Nephron (organoid): ENCODE data around the gene ITSN2.

ENCODE experiments used
- H3K27ac Mint-ChIP-seq, 3 experiments: 2 replicates each; pipeline ENCODE4 v1.8.0; 2020; ENCODE audit warnings: mixed read lengths in 3 of 3, mild to moderate bottlenecking in 2 of 3, moderate library complexity in 1 of 3
- H3K27me3 Mint-ChIP-seq: 2 replicates; pipeline ENCODE4 v1.8.0; 2021; ENCODE audit warnings: low read depth, mild to moderate bottlenecking, moderate library complexity, mixed read lengths
- H3K36me3 Mint-ChIP-seq: 2 replicates; pipeline ENCODE4 v1.8.0; 2020; ENCODE audit warnings: low read depth, mixed read lengths
- H3K4me1 Mint-ChIP-seq: 2 replicates; pipeline ENCODE4 v1.8.0; 2020; ENCODE audit warnings: mixed read lengths
- H3K4me3 Mint-ChIP-seq, 3 experiments: 2 replicates each; pipeline ENCODE4 v1.8.0; 2020; ENCODE audit warnings: mild to moderate bottlenecking in 3 of 3, mixed read lengths in 3 of 3, moderate library complexity in 2 of 3
- H3K9me3 Mint-ChIP-seq: 2 replicates; pipeline ENCODE4 v1.8.0; 2020; ENCODE audit warnings: mixed read lengths
- CTCF ChIP-seq, 3 experiments: fragments of 200-600 bp; sonication (generic); IDR thresholded peaks; one replicate each; pipeline ENCODE4 v1.5.0; 2021; ENCODE audit warnings: antibody characterized with exemption in 3 of 3; ENCODE audit not compliant: unreplicated experiment in 3 of 3

Gene ITSN2

GRCh38 chr2:24247592-24247991, 112.7 kb downstream of the ITSN2 start:
- Mint-ChIP-seq H3K4me3 (no peak overlapping the region), H3K27ac (no peak overlapping the region), H3K9me3 (no peaks in the 10 kb centered on the region), H3K27me3 (no peaks in the 10 kb centered on the region), H3K4me1 (no peaks in the 10 kb centered on the region), H3K36me3 (peaks cover 52% of the 10 kb centered on the region)
- TF ChIP-seq CTCF (IDR thresholded peaks at IDR 0.05; ENCODE audit: unreplicated experiment in 3 of 3) = no peak

- H3K4me1 Mint-ChIP-seq = no peaks in the 10 kb centered on the region
- no peak for TF ChIP-seq CTCF (IDR thresholded peaks at IDR 0.05; ENCODE audit: unreplicated experiment in 3 of 3)
- no peak overlapping the region for H3K4me3 Mint-ChIP-seq
- no peaks in the 10 kb centered on the region for H3K9me3 Mint-ChIP-seq
- no peak overlapping the region for H3K27ac Mint-ChIP-seq
- H3K36me3 Mint-ChIP-seq = peaks cover 49% of the 10 kb centered on the region
- H3K27me3 Mint-ChIP-seq = no peaks in the 10 kb centered on the region
These were observed 113.2 kb downstream of the ITSN2 start for GRCh38 chr2:24247164-24247563.

DNA sequence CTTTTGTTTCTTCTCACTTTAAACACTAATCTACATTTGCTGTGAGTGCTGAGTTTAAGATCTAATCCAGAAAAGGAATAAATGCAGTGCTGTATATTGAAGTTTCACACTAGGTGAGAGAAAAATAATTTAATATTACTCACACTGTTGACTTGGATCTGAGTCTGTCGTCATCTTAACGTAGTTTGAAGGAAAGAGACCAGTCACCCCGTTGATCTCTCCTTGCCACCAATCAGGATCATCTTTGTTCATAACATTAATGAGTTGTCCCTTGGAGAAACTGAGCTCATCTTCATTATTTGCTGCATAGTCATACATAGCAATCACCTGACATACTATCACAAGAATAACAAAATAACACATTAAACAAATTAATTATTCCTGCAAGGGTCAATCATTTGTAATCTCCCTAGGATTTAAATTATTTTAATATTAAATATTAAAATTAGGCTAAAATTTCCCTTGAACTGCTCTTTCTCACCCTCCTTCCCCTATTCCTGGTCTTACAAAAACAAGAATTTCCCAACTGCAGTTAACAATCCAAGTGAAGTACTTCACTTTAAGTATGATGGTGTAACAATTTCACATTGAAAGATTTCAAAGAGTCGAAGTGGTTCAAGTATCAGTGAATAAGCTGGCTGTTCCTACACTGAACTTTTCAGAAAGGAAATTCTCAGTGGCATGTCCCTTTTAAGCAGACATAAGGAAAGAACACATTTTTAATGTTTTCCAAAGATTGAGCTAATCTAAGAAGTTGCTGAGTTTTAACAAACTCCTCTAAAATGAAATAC, 114.2 kb downstream of the ITSN2 start:
- no peak overlapping the region for H3K27ac Mint-ChIP-seq
- H3K36me3 Mint-ChIP-seq = peaks cover 48% of the 10 kb centered on the region
- no peaks in the 10 kb centered on the region for H3K9me3 Mint-ChIP-seq
- H3K4me3 Mint-ChIP-seq = no peak overlapping the region
- no peaks in the 10 kb centered on the region for H3K27me3 Mint-ChIP-seq
- TF ChIP-seq CTCF (IDR thresholded peaks at IDR 0.05; ENCODE audit: unreplicated experiment in 3 of 3) = no peak
- H3K4me1 Mint-ChIP-seq = no peaks in the 10 kb centered on the region

DNA sequence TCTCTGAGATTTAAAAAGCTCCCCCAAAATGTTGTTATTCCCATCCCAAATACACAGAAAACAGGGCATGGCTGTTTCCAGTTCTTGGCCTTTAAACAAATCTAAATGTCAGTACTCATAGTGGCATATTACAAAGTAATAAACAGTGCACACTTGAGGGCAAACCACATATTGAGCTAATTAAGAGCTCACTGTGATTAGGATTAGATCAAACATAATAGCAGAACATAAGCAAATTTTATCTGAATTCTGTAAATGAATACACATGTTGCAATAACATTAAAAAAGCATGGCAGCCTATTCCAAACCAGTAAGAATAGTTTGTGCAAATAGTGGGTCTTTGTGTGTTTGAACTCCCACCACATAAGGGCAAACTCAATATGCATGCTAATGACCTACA, 118.8 kb downstream of the ITSN2 start:
- Mint-ChIP-seq H3K4me1 (no peaks in the 10 kb centered on the region), H3K9me3 (no peaks in the 10 kb centered on the region), H3K27me3 (no peaks in the 10 kb centered on the region), H3K36me3 (peaks cover 31% of the 10 kb centered on the region), H3K4me3 (no peak overlapping the region), H3K27ac (no peak overlapping the region)
- no peak for TF ChIP-seq CTCF (IDR thresholded peaks at IDR 0.05; ENCODE audit: unreplicated experiment in 3 of 3)

GRCh38 chr2:24239553-24239952, 120.8 kb downstream of the ITSN2 start:
- no peak overlapping the region for H3K4me3 Mint-ChIP-seq
- H3K27me3 Mint-ChIP-seq = no peaks in the 10 kb centered on the region
- peaks cover 18% of the 10 kb centered on the region for H3K36me3 Mint-ChIP-seq
- no peaks in the 10 kb centered on the region for H3K4me1 Mint-ChIP-seq
- TF ChIP-seq CTCF (IDR thresholded peaks at IDR 0.05; ENCODE audit: unreplicated experiment in 3 of 3) = no peak
- H3K27ac Mint-ChIP-seq = no peak overlapping the region
- no peaks in the 10 kb centered on the region for H3K9me3 Mint-ChIP-seq

DNA sequence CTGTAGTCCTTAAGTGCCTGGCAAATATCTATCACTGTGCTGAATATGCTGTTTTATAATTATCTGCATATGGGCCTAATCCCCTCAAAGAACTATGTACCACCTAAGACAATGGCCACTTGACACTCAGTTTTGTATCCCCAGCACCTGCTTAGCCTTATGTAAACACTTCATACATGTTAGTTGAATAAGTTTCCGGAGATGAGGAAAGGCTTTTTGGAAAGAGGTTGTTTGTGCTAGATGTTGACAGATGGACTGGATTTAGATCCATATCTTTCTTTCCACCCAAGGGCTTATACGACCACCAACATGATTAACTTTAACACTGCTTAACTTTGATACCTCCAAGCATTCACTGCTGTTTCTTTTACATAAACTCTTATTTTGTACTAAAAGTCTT, 122.2 kb downstream of the ITSN2 start:
- TF ChIP-seq CTCF (IDR thresholded peaks at IDR 0.05; ENCODE audit: unreplicated experiment in 3 of 3) = no peak
- no peak overlapping the region for H3K27ac Mint-ChIP-seq
- H3K9me3 Mint-ChIP-seq = no peaks in the 10 kb centered on the region
- no peak overlapping the region for H3K4me3 Mint-ChIP-seq
- no peaks in the 10 kb centered on the region for H3K4me1 Mint-ChIP-seq
- peaks cover 11% of the 10 kb centered on the region for H3K36me3 Mint-ChIP-seq
- no peaks in the 10 kb centered on the region for H3K27me3 Mint-ChIP-seq
